Raji (cell line): Measurements from ENCODE around the gene CBARP.

Experiments
- POLR2A ChIP-seq: IDR thresholded peaks from 2 replicates; pipeline ENCODE4 v1.6.1; 2011; ENCODE audit warnings: low read depth, low read length, control low read depth; ENCODE audit not compliant: insufficient read depth

The CBARP gene

DNA sequence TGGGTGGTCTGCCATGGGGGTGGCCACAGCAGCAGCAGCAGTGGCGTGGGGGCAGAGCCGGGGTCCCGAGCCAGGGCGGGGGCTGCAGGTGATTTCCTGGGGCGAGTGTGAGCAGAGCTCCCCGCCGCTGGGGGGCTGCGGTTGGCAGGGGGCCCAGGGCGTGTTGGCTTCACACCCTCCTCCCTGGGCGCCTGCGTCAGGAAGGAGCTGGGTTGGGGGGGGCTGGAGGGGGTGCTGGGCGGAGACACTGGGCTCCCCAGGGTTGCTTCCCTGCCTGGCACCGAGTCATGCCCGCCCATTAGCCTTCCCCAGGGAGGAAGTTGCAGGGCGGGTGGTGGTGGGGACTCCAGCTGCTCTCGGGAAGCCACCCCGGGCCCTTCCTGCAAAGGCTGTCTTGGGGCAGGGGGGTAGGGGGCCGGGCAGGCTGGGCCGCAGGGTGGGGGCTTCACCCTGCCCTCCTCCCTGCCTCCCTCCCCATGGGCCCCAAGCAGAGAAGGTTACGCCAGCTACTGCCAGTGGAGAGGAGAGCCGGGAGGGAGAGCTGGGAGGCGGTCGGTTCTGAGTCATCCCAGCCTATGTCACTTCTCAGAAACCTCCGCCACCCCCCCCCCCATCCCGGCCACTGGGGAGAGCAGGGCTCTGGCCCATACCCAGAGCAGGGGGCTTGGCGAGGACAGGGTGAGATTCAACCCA lies 15.2 kb upstream of the CBARP start:
- TF ChIP-seq POLR2A = 0 out of 2 replicates have a peak, but pooled peaks have one; percentile 13

DNA sequence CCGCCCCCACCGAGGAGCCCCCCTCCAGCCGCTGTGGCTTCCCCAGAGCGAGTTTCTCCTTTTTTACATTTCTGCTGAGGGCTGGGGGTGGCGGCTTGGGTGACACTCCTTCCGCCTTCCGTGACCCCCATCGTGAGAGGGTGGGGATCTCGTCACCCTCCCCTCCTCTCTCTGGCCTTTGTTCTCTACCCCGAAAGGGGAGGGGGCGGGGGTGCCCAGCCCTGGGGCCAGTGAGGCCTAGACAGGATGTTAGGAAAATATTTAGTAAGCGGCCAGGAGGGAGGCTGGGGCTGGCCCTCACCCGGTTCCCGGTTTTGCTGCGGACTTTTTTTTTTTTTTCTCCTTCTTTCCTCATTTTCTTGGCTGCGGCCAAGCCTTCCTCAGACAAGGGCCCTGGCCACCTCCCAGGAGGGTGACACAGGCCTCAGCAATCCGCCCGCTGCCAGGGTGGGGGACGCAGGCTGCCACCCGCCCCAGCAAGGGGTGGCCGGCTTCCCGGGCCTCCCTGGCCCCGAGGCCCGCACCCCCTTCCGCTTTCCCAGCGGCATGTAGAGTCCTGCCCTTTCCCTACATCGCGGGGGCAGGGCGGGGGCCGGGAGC lies 14.5 kb upstream of the CBARP start:
- TF ChIP-seq POLR2A = no peak

GRCh38 chr19:1251330-1252220 lies 13.8 kb upstream of the CBARP start:
- TF ChIP-seq POLR2A = peak; percentile 26

- TF ChIP-seq POLR2A = no peak; the same call in 1 of the 2 replicates
Observed at GRCh38 chr19:1250437-1251260, 12.8 kb upstream of the CBARP start.

- TF ChIP-seq POLR2A = no peak
Observed at GRCh38 chr19:1249990-1250436, 12.2 kb upstream of the CBARP start.

- TF ChIP-seq POLR2A = peak; percentile 71
Observed at GRCh38 chr19:1249298-1249989, 11.6 kb upstream of the CBARP start.

DNA sequence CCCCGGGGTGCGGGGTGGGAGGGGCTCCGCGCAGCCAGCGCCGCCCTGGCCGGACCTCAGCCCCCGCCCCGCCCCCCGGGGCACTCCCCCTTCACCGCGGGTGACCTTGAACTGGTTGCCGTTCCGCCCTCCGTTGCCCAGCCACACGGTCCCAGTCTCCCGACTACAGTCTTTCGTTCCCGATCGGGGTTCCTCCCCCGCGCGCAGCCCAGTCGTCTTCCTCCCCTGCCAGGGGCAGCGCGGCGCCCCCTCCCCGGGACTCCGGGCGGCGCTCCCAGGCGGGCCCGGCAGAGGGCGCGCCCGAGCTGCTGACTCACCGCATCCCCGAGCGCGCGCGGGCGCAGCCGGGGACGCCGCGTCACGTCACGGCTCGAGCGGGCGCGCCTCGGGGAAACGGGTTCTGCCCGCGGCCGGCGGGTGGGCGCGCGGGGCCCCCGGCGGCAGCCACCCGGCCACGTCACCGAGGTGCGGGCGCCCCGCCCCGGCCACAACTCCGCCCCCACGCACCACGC lies 11.0 kb upstream of the CBARP start:
- no peak for TF ChIP-seq POLR2A

GRCh38 chr19:1248139-1248785 lies 10.5 kb upstream of the CBARP start, which contains the start of gene MIDN:
MIDN (plus strand) TSS chr19:1248583; CDS start chr19:1250297, 1,714 bp downstream.
- peak; percentile 80 for TF ChIP-seq POLR2A

GRCh38 chr19:1247748-1248138 lies 9.9 kb upstream of the CBARP start:
- no peak for TF ChIP-seq POLR2A

DNA sequence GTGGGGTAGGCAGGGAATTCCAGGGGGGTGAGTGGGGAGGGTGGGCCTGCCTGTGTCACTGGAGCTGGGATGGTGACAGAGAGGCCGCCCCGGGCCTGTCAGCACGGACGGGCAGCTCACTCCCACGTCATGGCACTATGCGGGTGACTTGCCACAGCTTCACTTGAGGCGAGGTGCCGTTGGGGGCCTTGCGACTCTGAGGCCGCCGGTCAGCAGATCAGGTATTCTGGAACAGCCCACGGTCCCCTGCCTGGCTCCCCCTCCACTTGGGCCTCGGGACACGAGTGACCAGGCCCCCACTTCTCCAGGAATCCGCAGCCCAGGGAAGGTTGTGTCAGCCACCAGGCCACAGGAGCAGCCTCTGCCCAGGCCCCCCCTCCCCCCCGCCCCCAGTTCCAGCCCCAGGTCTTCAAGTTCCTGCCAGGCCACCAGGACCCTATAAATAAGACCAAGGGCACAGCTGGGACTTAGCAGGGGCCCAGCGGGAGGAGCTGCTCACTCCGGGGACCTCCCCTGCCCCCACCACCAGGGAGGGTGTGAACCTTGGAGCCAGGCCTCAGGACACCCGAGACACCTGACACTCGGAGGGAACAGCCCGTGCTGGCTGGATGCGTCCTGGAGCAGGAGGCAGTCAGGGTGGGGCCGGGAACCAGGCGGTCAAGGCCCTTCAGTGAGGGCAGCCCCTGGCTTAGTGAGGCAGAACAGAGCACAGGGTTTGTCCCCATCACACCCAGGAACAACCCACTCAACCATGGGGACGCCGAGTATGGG lies 7.9 kb upstream of the CBARP start:
- no peak for TF ChIP-seq POLR2A

DNA sequence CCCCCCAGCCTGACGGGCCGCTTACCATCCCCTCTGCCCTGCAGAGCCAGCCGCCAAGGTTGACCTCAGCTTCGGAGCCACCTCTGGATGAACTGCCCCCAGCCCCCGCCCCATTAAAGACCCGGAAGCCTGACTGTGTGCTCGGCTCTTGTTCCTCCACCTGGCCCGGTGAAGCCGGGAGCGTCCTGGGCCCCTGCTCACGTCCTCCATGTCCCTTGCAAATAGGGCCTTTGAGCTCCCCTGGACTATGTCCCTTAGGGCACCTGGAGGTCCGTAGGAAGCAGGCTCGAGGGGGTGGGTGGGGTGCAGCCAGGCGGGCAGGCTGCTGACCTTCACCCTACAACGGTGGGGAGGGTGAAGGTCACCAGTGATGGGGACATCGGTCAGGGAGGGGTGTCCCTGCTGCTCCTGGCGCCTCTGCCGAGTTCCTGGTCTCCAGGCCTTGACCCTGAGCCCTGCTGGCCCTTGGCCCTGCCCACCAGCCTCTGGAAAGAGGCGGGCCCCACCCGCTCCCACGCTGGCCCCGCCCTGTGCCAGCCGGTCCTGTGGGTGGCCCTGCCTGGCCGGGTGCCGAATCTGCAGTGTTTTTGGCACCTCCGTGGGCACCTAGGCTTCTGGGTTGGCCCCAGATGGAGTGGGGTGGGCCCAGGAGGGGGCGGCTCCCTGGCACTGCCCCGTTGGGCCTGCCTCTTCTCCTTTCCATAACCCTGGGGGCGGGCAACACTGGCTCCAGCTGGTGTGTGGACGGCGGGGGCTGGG lies 7.1 kb upstream of the CBARP start:
- TF ChIP-seq POLR2A = 0 out of 2 replicates have a peak, but pooled peaks have one; percentile 19
